ENCODE measurements around the gene VAPB. TPM values are rescaled to one million over a fixed set of nuclear protein-coding genes. Genes with fewer than 3 reads are reported as not detected.

VAPB gene
- total and polyA plus RNA-seq, 8 donors = 36.3 to 52.9 (median 46.2) TPM

DNA sequence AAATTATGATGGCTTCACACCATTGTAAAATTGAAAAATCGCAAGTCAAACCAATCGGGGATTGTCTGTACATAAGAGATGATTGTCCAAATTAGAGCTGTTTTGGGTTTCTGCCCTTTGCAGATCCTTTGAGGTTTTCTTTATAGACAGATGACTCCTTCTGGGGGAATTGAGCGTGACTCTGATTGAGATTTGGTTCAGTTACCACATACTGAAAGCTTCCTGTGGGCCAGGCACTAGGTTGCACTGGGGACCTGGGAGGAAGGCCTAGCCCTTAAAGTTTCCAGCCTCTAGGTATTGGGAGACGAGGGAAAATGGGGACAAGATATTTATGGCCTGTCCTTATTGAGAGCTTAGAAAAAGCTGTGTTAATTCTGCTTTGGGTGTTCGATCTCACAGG is 9.2 kb downstream of the VAPB start:
- TF ChIP-seq, protein P1, sequence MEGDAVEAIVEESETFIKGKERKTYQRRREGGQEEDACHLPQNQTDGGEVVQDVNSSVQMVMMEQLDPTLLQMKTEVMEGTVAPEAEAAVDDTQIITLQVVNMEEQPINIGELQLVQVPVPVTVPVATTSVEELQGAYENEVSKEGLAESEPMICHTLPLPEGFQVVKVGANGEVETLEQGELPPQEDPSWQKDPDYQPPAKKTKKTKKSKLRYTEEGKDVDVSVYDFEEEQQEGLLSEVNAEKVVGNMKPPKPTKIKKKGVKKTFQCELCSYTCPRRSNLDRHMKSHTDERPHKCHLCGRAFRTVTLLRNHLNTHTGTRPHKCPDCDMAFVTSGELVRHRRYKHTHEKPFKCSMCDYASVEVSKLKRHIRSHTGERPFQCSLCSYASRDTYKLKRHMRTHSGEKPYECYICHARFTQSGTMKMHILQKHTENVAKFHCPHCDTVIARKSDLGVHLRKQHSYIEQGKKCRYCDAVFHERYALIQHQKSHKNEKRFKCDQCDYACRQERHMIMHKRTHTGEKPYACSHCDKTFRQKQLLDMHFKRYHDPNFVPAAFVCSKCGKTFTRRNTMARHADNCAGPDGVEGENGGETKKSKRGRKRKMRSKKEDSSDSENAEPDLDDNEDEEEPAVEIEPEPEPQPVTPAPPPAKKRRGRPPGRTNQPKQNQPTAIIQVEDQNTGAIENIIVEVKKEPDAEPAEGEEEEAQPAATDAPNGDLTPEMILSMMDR (IDR thresholded peaks at IDR 0.05) = no peak
- H3K4me1 ChIP-seq = peaks cover 0 to 53% of the 10 kb centered on the region in 2 donors
- no peak overlapping the region for H3K27ac ChIP-seq
- H3K4me3 ChIP-seq = no peak overlapping the region
- intact Hi-C loops (cut with DNase I) = no loop called here
- DNase-seq (no peak), ATAC-seq (no peak)
- no peaks in the 10 kb centered on the region for H3K9me3 ChIP-seq
- H3K36me3 ChIP-seq = peaks cover 0 to 6% of the 10 kb centered on the region in 2 donors
- H3K27me3 ChIP-seq = no peaks in the 10 kb centered on the region

DNA sequence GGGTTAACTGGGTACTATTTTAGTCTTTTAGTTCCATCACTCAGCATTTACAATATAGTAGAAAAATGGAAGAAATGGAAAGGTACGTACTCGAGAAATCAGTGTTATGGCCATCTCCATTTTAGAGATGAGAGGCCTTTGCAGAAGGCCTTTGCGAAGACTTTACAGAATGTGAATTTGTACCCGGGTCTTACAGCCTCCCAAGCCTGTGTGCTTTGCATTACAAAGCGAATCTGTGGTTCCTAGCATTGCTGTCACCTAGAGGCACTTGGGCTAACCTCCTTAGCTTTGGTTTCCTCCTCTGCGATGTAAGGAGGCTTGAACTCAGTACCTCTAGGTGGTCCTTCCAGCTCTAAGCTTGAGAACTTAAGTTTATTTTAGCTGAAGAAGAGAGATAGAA is 10.9 kb downstream of the VAPB start:
- H3K4me3 ChIP-seq = no peak overlapping the region
- TF ChIP-seq, protein P1 (IDR thresholded peaks at IDR 0.05) = no peak
- no peak for DNase-seq
- H3K36me3 ChIP-seq = no peaks in the 10 kb centered on the region
- peaks cover 0 to 43% of the 10 kb centered on the region in 2 donors for H3K4me1 ChIP-seq
- no peaks in the 10 kb centered on the region for H3K27me3 ChIP-seq
- H3K27ac ChIP-seq = no peak overlapping the region
- ATAC-seq = no peak
- intact Hi-C loops (cut with DNase I) = no loop called here
- H3K9me3 ChIP-seq = no peaks in the 10 kb centered on the region

DNA sequence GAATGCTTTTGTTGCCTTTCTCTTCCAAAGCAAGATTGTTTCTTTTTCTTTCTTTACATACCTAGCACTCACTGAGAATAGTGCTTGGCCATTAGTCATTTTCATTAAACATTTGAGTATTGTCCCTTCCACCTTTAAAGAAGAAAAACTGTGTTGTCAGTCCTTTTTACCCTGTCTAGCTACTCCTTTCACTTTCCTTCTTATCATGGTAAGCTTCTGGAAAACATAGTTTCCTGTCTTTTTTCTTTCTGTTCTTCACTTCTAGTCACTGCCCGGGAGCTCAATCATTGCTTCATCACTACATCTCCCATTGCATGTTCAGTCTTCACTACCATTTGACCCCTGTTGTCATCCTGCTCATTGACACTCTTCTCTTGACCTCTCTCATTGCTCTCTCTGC is 12.1 kb downstream of the VAPB start:
- no peak overlapping the region for H3K27ac ChIP-seq
- H3K4me1 ChIP-seq = peaks cover 0 to 43% of the 10 kb centered on the region in 2 donors
- intact Hi-C loops (cut with DNase I) = no loop called here
- TF ChIP-seq, protein P1 (IDR thresholded peaks at IDR 0.05) = no peak
- DNase-seq (no peak), ATAC-seq (no peak)
- no peaks in the 10 kb centered on the region for H3K9me3 ChIP-seq
- H3K36me3 ChIP-seq = no peaks in the 10 kb centered on the region
- no peaks in the 10 kb centered on the region for H3K27me3 ChIP-seq
- no peak overlapping the region for H3K4me3 ChIP-seq

DNA sequence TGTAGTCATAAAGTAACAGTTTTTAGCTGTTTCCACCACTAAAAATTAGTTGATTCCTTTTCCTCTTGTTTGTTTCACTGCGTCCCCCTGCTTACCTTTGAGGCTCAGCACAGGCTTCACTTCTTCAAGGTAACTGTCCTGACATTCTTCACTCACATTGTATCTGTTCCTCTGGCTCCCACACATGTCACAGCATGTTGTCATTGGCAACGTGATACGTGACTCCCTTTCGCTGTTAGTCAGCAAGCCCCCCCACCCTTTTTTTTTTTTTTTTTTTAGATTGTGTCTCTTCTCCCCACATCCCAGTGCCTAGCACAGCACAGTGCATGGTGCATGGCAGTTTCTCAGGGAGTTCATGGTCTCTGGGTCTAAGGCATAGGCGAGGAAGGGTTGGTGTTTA is 13.3 kb downstream of the VAPB start:
- intact Hi-C loops (cut with DNase I) = no loop called here
- Histone ChIP-seq H3K4me3 (no peak overlapping the region), H3K9me3 (no peaks in the 10 kb centered on the region), H3K4me1 (peaks cover 0 to 39% of the 10 kb centered on the region in 2 donors), H3K27ac (no peak overlapping the region), H3K36me3 (no peaks in the 10 kb centered on the region), H3K27me3 (no peaks in the 10 kb centered on the region)
- ATAC-seq (no peak), DNase-seq (no peak)
- TF ChIP-seq, protein P1 (IDR thresholded peaks at IDR 0.05) = no peak

DNA sequence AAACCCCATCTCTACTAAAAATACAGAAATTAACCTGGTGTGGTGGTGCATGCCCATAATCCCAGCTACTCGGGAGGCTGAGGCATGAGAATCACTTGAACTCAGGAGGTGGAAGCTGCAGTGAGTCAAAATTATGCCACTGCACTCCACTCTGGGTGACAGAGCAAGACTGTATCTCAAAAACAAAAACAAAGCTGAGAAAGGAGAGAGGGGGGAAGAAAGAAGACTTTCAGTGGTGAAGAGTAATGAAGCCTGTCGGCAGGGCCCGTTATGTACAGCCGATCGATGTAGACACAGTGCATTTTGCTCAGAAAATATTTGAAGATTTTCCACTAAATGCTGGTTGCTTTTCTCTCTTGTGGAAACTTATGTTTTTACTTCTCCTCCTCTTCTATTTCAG is 13.8 kb downstream of the VAPB start:
- H3K9me3 ChIP-seq = no peaks in the 10 kb centered on the region
- peaks cover 0 to 43% of the 10 kb centered on the region in 2 donors for H3K4me1 ChIP-seq
- TF ChIP-seq, protein P1 (IDR thresholded peaks at IDR 0.05) = no peak
- H3K27me3 ChIP-seq = no peaks in the 10 kb centered on the region
- no peak for DNase-seq
- H3K27ac ChIP-seq = no peak overlapping the region
- intact Hi-C loops (cut with DNase I) = no loop called here
- no peak overlapping the region for H3K4me3 ChIP-seq
- H3K36me3 ChIP-seq = no peaks in the 10 kb centered on the region
- no peak for ATAC-seq

Measured in left lung (tissue), 10 donors.